ENCODE data around the gene PNPT1.

DNA sequence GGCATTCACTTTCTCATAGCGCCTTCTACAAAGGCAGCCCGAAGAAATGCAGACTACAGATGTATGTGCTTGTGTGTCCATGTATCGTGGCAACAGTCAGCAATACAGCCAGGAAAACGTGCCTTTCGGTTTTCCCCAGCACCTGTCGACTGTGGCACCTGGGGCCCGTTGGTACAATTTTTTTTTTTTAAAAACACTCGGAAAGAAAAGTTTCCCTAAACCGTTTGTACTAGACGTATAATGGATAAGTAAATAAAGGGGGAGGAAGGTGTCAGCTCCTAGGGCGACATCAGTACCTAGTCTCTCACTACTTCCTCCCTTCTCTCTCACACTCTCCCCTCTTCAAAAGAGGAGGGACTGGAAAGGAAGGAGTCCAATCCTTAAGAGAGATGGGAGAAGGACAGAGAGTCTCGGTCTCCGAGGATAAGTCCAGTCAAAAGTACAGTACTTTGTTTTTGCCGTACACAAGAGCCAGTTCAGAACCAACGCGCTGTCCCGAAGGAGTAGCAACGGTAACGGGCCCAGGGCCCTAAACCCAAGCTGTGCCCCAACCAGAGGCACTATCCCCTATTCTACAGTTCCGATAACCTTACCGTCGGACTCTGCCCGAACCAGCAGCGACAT lies 77.0 kb downstream of the PNPT1 start:
- TF ChIP-seq, protein P1, sequence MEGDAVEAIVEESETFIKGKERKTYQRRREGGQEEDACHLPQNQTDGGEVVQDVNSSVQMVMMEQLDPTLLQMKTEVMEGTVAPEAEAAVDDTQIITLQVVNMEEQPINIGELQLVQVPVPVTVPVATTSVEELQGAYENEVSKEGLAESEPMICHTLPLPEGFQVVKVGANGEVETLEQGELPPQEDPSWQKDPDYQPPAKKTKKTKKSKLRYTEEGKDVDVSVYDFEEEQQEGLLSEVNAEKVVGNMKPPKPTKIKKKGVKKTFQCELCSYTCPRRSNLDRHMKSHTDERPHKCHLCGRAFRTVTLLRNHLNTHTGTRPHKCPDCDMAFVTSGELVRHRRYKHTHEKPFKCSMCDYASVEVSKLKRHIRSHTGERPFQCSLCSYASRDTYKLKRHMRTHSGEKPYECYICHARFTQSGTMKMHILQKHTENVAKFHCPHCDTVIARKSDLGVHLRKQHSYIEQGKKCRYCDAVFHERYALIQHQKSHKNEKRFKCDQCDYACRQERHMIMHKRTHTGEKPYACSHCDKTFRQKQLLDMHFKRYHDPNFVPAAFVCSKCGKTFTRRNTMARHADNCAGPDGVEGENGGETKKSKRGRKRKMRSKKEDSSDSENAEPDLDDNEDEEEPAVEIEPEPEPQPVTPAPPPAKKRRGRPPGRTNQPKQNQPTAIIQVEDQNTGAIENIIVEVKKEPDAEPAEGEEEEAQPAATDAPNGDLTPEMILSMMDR (IDR thresholded peaks at IDR 0.05; ENCODE audit: low read depth, low read length): no peak
- TF ChIP-seq EZH2phosphoT487 (IDR thresholded peaks at IDR 0.05; ENCODE audit: low read depth): no peak

Measured in OCI-LY3 (cell line).